Measurements from ENCODE around the gene EPS15.
A peak's percentile ranks its signal among the peaks of the same experiment; 100 is the strongest.
"Not testable (repeated sequence)": the region's sequence is repeated elsewhere in the genome, so short reads cannot be mapped to it uniquely, and the experiment has no call there.

The EPS15 gene

DNA sequence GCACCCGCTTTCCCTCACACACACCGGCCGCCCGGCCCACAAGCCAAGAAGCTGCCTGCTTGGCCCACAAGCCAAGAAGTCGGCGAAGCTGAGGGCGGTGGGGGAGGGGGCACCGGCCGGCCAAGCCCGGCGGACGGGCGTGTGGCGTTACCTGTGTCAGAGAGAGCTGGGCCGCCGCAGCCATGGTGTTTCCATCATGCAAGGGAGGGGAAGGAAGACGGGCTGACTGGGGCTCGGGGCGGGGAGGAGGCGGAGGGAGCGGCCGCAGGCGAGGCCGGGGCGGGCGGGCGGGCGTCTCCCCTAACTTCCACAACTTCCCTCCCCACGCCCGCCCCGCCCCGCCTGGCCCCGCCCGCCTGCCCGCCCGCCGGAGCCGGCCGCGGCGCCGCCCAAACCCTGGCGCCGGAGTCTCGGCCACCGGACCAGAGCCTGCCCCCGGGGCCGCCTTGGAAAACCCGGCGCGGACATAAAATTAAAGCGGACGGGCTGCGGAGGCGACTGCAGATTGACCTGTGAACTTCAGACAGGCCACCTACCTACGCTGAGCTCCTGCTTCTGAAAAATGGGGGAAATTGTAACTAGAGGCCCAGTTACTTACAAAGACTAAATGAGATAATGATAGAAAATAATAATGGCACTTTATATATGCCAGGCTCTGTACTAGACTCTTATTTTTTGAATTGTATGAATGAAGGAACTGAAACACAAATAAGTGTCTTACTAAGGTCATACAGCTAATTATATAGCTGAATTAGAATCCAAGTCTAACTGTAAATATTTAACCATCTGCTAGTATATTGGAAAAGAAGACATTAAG, at the start of gene EPS15:
Gene EPS15, minus strand, starts transcription at position 219 of the 817 bp plus-strand sequence. Its CDS starts 35 bp downstream, at position 184.
- DNase-seq = peak; percentile 79

DNA sequence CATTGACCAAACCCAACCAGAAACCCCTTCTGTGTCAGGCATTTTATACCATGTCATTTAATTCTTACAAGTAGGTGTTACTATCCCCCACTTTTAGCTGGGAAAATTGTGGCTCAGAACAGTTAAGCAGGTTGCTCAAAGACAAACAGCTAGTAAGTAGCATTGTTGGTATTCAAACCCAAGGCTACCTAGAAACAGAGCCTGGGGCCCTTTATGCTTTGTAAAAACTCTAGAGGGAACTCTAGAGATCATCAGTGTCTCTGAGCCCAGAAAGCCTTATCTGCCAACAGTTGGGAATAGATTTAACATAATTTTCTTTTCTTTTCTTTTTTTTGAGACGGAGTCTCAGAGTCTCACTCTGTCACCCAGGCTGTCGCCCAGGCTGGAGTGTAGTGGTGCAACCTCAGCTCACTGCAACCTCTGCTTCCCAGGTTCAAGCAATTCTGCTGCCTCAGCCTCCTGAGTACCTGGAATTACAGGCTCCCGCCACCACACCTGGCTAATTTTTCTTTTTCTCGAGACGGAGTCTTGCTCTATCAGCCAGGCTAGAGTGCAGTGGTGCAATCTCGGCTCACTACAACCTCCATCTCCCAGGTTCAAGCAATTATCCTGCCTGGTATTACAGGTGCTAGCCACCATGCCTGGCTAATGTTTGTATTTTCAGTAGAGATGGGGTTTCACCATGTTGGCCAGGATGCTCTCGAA, 49.3 kb upstream of the EPS15 start:
- DNase-seq = no peak

DNA sequence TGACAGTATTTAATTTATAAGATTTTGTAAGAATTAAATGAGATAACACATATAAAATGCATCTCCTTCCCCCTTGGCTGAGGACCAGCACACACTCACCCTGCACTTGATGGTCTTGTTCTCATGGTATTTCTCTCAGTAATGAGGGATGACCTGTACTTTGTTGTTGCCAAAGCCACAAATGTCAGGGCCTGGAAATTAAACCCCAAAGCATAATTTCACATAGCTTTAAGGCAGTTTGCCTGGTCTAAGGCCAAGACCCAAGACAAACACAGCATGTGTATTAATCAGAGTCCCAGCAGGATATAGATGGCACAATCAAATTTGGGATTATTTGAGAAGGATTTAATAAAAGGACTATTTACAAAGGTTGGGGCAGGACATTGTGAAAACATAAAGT, 48.6 kb upstream of the EPS15 start:
- peak; percentile 67 for DNase-seq

DNA sequence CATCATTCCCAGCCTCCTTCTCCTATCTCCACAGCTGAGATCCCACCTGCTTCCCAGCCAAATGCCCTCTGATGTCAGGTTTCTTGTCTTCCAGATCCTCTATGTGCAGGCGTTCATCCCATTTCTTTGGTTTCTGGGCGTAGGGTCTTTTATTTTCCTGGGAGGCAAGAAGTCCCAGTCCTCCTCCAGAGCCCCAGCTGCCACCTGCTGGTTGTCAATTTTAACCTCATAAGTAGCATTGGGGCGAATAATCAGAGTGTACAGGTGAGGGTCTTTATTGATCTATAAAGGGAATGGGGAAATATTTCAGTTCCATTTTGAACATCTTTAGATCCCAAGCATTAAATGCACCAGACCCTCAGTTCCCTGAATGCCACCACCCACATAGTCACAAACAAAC, 47.2 kb upstream of the EPS15 start:
- no peak for DNase-seq

DNA sequence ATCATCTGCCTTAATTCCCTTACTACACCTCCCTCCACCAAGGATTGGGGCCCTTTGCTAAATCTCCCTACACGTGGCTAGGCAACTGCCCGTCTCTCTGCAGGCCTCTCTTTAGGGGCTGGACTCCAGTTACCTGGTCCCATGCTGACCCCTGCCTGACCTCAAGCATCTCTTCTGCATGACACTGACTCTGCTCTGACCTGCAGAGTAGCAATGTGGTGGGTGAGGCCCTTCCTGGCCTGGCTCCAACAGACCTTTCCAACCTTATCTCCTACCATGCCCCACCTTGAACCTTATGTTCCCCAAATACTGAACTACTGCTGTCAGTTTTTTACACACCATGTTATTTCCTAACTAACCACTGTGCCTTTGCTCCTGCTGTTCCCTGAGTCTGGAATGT, 45.9 kb upstream of the EPS15 start:
- no peak for DNase-seq

DNA sequence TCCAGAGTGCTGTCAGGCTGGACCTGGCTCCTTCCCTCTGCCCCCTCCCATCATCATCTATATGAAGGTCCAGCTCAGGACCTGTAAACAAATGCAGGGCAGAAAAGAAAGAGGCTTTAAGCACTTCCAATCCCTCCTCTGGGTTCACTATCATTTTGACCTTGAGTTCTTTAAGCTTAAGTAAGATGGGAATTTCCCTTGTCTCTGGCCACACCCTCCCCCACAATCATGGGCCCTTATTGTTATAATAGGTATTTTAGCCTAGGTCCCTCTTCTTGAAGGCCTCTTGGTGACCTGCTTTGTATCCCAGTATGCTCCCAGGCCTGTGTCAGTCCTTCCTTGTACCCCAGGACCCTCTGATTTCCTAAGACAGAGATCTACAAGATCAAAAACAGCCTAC, 45.1 kb upstream of the EPS15 start:
- peak; percentile 56 for DNase-seq

DNA sequence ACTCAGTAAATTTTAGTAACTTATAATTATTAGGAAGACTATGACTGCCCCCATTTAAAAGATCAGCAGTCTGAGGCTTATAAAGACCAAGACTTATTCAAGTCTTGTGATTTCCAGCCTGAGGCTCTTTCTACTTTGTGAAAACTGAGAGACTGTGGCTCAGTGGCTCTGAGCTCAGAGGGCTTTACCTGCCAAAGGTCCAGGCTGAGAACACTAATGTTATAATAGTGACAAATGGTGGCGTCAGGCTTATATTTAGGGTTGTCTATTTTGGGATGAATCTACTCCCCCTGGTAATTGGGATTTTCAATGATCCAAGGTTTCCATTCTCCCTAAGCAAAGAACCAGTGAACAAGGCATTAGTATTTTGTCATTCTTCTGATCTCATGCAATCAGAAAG, 42.6 kb upstream of the EPS15 start:
- DNase-seq = no peak

DNA sequence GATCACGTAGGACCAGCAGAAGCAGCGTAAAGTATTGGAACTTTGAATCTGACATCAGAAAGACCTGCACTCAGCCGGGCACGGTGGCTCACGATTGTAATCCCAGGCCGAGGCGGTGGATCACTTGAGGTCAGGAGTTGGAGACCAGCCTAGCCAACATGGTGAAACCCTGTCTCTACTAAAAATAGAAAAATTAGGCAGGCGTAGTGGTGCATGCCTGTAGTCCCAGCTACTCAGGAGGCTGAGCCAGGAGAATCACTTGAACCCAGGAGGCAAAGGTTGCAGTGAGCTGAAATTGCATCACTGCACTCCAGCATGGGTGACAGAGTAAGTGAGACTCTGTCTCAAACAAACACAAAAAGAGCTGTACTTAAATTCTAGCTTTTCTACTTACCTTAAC, 41.8 kb upstream of the EPS15 start:
- DNase-seq = not testable (repeated sequence)

DNA sequence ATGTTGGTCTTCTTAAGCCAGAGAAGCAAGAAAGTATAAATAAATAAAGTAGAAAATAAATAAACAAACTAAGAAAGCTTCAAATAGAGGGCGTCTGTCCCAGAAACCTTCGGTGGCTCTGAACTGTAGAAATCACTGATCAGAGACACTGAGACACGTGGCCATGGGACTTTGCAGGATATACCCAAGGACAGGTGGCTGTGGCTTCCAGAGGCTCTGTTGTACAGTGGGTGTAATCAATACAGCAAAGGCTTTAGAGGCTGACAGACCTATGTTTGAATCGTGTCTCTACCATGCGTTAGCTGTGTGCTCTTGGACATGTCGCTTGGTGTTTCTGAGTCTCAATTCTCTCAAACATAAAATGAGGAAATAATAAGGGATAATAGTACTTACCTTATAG, 41.0 kb upstream of the EPS15 start:
- no peak for DNase-seq

DNA sequence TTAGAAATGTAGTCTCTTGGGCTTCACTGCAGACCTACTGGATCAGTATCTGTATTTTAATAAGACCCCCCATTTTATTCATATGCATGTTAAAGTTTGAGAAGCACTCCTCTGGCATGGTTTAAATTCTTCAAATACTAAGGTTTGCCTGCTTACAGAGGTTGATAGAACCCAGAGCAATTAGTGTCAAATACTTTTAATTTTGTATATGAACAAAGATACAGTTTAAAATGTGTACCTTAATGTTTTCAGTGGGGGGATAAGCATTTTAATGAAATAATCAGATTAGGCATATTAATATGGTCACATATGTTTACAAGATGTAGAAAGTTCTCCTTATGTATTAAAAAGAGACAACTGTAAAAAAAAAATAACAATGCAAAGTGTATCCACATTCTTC, 40.4 kb upstream of the EPS15 start:
- DNase-seq = no peak

DNA sequence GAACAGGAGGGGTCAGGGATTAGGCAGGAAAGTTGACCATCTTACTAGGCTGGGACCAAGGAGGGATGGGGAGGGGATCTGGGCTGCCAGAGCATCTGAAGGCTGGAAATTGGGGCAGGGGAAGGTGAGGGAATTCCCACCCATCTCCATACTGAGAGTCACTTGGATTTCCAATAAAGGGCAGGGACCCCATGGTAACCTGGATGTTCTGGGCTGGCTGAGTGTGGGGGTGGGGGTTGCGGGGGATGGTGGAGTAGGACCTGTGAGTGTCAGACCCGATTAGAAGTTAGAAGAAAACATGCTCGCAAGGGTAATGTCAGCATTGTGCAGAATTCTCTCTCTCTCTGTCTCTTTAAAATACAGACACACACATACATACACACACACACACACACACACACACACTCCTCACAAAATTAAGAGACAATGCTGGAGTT, 40.0 kb upstream of the EPS15 start:
- DNase-seq = no peak

DNA sequence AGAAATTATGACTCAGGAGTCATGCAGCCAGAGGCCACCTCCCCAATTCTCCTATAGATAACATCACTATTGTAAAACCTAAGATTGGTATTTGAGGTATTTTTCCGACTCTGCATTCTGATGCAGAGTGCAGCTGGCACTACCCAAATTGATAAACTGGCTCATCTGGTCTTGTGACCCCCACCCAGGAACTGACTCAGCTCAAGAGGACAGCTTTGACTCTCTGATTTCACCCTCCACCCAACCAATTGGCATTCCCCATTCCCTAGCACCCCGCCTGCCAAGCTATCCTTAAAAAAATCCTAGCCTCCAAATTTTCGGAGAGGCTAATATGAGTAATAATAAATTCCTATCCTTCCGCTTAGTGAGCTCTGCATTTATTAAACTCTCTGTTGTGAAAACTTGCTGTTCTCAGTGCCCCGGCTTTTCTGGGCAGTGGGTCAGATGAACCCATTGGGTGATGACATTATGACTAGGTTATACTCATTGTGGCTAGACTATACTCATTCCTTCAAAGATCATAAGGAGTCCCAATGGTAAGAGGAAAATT, 39.4 kb upstream of the EPS15 start:
- DNase-seq = peak; percentile 87

DNA sequence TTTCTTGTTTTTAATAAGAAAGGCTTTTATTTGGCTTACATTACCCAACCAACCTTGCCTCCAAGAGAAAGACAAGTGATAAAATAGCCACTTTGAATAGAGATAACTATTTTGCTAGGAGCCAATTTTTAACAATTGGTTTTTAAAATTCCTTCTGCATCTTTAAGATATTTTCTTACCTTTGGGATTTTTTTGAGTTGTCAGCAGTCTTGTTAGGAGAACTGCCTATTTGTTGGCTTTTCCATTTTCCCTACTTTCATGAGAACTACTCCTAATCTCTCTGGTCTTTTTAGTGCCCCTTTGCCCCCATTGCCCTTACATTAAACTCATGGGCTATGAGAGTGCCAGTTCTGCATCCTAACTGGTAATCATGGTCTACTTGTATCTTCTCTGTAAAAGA, 38.1 kb upstream of the EPS15 start:
- DNase-seq = no peak

DNA sequence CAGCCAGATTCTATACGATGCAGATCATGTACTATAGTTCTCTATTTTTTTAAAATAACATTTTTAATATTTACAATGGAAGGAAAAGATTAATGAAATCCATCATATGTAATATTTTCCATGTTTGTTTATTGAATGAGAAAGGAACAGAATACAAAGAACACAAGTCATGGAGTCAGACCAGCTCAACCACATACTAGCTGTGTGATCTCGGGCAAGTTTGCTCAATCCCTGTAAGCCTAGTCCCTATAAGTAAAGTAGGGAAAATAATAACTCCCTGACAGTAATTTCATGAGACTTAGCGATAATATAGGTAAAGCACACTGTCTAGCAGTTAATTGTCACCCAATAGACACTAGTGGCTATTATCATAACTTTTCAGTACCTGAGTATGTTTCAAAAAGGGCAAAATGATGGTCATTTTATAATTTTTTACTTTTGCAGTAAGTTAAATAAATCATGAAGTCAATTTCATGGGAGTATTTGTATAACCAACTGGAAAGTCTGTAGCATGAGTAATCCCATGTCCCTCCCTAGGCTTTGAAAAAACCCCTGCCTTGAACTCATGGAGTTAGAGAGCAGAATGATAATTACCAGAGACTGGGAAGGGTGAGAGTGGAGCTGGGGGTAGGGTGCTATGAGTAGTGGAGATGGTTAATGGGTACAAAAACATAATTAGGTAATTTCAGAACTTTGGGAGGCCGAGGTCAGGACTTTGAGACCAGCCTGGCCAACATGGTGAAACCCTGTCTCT, 37.0 kb upstream of the EPS15 start:
- DNase-seq = no peak

DNA sequence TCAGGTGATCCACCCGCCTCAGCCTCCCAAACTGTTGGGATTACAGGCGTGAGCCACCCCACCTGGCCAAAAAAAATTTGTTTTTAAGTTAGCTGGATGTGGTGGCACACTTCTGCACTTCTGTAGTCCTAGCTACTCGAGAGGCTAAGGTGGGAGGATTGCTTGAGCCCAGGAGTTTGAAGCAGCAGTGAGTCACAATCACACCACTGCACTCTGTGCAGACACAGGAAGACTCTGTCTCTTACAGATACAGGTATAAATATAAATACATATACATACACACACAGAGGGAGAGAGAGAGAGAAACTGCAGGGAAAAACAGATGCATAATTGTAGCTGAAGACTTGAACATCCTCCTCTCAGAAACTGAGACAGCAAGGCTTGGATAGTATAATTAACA, 34.8 kb upstream of the EPS15 start:
- no peak for DNase-seq

DNA sequence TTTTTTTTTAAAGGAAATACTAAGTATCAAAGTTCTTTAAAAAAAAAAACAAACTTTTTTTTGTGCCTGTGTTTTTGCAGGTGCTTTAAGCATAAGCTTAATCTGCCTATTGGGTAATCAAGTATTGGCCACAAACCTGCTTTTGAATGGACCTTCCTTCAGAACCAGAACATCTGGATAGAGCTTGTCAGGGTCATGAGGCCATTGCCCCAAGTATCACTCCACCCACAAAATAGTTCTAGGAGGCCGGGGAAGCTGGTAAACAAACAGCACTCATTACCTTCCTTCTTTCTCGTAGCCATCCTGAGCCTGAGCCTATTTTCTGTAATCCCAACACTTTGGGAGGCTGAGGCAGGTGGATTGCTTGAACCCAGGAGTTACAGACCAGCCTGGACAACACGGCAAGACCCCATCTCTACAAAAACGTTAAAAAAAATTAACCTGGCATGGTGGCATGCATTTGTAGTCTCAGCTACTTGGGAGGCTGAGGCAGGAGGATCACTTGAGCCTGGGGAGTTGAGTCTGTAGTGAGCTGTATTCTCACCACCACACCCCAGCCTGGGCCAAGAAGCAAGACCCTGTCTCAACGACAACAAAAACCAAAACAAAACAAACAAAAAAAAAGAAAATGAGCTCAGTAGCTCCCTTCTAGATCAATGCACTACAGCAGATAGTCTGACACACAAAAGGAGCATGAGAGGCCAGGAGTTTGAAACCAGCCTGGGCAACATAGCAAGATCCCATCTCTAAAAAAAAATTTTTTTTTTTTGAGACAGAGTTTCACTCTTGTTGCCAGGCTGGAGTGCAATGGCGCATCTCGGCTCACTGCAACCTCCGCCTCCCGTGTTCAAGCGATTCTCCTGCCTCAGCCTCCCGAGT, 34.1 kb upstream of the EPS15 start:
- DNase-seq = no peak

DNA sequence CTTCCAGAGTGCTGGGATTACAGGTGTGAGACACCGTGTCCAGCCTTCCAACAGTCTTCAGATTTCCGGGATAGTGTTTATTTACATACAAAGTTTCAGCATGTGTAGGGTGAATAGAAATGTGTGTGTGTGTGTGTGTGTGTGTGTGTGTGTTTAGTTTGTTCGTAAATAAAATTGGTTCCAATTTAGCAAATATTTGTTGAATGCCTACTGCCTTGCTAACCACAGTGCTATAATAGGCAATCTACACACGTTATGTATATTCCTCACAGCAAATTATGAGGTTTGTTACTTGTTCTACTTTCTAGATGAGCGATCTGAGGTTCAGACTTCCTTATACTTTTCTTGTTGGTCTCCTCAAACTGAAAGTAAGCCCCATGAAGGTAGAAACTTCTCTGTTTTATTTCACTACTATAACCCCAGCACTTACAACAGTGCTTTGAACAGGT, 32.8 kb upstream of the EPS15 start:
- DNase-seq = no peak

DNA sequence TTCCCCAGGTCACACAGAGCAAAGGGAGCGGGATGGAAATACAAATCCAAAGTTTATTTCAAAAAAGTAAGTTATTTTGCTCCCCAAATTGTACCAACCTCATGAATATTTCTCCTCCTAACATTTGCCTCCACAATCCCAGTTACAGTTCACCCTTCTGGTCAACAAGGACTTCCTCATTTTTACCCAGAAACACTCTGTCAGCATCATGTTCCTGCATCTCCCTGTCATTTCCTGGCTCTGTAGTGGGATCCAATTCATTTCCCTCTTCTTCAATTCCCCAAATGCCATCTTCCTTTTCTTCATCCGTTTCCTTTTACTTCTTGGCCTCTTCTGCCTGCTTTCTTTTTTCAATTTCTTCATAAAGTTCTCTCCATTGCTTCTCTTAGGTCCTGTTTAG, 32.0 kb upstream of the EPS15 start:
- no peak for DNase-seq

DNA sequence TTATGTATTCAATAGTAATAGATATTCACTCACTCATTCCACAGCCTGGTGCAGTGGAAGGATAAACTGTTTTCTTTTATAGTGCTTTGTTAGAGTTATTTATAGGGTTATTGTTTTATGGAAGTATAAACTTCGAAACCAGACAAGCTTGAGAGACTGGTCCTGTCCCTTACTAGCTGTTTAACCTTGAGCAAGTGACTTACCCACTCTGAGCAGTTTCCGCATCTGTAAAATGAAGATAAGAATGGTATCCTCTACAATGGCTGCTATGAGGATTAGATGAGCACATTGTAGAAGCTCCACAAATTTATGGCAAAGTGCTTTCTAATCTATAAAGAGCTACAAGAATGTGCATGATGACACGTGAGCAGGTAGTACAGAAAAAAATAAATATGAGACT, 30.8 kb upstream of the EPS15 start:
- no peak for DNase-seq

DNA sequence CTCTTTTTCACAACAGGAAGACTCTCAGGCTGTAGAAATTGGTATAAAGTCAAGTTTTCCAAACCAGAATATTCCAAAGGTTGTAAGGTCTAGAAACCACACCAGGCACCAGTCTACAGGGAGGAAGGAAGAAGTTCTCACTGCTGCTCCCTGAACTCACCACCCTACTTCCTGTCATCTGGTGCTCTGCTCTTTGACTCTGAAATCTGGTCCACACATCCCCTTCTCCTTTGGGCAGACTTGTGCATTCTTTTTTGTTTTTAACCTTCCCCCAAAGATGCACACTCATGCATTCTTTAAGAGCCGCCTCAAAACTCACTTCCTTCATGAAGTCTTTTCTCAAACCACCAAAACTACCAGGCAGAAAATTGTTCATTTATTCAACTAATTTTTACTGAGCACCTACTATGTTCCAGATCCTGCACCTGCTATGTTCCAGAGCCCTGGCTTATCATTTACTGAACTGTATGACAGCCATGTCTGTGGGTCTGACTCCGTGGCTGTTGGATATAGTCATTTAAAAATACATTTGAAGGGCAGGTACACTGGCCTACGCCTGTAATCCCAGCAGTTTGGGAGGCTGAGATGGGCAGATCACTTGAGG, 30.1 kb upstream of the EPS15 start:
- peak; percentile 47 for DNase-seq

DNA sequence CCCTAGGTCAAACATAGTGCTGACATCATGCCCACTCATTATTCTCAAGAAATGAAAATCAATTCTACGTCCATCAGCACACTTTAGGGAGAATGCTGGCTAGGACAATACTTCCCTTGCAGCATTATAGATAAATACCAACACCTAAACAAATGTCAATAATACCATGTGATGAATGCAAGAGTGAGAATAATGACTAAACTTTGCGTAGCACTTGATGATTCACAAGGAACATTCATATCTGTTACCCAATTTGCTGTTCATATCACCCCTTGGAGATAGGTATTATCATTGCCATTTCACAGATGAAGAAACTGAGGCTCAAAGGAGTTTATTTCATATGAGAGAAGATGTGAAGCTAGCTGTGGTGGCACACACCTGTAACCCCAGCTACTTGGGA, 24.8 kb upstream of the EPS15 start:
- peak; percentile 72 for DNase-seq
